HG02981 (cell line): ENCODE measurements around the gene SNCB.

ENCODE experiments used
- ATAC-seq: cut with Tn5 transposase; IDR thresholded peaks from one replicate; pipeline ENCODE4 v1.9.1; 2021; ENCODE audit warnings: mild to moderate bottlenecking, moderate library complexity; ENCODE audit not compliant: unreplicated experiment

SNCB gene

DNA sequence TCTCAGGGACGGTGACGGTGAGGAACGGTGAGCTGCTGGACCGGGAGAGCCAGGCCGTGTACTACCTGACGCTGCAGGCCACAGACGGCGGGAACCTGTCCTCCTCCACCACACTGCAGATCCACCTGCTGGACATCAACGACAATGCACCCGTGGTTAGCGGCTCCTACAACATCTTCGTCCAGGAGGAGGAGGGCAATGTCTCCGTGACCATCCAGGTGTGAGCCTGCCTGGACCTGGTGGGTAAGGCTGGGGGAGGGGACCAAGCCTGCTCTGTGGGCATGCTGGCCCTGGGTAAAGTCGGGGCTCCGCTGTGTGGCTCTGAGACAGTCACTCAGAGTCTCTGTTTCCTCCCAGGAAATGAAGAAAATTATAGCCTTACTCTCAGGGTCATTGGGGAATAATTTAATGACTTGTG is 51.9 kb downstream of the SNCB start:
- no peak for ATAC-seq

DNA sequence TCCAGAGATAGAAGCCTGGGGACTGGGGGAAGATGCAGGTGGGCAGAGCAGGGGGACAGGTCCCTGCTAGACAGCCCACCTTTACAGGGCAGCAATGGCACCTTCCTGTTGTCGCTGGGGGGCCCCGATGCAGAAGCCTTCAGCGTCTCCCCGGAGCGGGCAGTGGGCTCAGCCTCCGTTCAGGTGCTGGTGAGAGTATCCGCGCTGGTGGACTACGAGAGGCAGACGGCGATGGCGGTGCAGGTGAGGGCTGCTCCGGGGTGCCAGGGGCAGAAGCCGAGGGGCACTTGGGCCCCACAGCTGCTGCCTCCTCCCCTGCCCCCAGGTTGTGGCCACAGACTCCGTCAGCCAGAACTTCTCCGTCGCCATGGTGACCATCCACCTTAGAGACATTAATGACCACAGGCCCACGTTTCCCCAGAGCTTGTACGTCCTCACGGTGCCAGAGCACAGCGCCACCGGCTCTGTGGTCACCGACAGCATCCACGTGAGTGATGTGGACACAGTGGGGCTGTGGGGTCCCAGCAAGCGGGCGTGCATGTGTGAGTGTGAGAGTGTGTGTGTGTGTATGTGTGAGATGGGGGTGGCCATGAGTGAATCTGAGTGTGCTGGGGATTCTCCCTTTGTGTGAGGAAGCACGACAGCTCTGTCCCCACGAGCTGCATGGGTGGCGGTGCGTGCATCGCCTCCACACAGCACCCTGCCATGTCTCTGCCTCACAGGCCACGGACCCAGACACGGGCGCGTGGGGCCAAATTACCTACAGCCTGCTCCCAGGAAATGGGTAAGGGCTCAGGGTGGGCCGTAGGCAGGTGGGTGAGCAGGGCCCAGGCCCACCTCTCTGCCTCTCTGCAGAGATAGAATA is 52.8 kb downstream of the SNCB start:
- ATAC-seq, result no peak

DNA sequence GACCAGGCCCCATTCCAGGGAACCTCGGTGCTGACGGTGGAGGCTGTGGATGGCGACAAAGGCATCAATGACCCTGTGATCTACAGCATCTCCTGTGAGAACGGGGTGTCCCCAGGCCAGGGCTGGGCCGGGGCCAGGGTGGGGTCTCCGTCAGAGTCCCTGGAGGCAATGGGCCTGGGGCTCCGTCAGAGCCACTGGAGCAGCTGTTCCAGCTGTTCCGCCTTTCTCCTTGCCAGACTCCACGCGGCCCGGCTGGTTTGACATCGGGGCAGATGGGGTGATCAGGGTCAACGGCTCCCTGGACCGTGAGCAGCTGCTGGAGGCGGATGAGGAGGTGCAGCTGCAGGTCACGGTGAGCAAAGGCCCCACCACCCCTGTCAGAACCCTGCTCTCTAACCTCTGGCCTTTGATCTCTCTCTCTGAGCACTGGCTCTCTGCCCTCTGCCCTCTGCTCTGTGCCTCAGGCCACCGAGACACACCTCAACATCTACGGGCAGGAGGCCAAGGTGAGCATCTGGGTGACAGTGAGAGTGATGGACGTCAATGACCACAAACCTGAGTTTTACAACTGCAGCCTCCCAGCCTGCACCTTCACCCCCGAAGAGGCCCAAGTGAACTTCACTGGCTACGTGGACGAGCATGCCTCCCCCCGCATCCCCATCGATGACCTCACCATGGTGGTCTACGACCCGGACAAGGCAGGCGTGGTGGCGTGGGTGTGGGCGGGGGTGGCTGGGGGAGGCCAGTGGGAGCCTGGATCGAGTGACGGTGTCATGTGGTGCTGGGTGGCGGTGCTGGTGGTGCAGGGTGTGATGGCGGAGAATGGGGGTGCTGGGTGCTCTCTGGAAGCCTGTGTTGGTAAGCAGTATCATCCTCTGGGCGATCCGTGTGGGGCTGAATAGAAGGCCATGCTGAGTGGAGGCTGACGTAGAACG is 54.6 kb downstream of the SNCB start:
- no peak for ATAC-seq

DNA sequence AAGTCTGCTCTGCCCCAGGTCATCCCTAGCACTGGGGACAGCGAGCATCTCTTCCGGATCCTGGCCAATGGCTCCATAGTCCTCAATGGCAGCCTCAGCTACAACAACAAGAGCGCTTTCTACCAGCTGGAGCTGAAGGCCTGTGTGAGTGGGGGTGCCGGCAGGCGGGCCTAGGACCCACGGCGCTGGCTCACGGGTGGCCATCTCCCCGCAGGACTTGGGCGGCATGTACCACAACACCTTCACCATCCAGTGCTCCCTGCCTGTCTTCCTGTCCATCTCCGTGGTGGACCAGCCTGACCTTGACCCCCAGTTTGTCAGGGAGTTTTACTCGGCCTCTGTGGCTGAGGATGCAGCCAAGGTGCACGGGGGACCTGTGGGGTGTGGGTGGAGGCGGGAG is 55.3 kb downstream of the SNCB start:
- ATAC-seq, result no peak

DNA sequence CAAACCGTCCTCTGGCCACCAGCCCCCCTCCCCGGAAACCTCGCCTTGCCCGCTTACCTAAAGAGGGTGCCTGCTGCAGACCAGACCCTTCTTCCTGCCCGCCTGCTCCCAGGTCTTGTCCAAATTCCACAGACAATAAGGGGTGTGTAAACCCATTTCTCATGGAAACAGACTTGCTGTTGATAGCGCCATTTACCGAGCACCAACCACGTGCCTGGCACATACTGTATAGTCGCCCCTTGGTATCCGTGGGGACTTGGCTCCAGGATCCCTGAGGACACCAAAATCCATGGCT is 56.1 kb downstream of the SNCB start:
- no peak for ATAC-seq

DNA sequence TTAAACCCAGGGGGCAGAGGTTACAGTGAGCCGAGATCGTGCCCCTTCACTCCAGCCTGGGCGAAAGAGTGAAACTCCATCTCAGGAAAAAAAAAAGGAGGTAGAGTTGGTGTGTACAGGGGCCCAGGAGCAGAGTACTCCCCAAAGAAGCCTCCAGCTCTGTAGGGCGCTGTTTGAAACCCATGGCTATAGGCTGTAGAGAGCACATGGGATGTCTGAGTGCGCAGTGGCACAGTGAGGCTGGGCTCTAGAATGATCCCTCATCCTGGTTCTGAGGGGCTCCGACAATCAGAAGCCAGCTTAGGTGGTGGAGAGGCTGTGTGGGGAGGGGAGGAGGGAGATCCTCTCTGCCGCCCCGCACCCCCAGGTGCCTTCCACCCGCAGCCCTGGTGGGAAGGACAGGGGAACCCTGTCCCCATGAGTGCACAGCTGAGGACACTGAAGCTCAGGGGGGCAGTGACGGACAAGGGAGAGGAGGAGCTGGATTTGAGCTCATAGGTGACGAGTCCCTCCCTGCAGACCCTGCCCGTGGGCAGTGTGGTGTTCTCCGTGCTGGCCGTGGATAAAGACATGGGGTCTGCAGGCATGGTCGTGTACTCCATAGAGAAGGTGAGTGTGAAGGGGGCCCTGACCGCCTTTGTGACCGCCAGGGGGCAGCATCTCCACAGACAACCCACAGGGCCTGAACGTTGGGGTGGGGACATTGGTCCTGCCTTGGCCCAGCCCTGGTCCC is 56.6 kb downstream of the SNCB start:
- no peak for ATAC-seq
